Right atrium auricular region (tissue), 2 donors: ENCODE measurements around the gene FGF18. TPM values are rescaled to one million over a fixed set of nuclear protein-coding genes. Genes with fewer than 3 reads are reported as not detected.
"Not testable (repeated sequence)": the region's sequence is repeated elsewhere in the genome, so short reads cannot be mapped to it uniquely, and the experiment has no call there.

ENCODE experiments used
- DNase-seq: peaks from one replicate; pipeline ENCODE4 v3.0.0-alpha.2; 2019; ENCODE audit warnings: low spot score
- H3K27ac ChIP-seq, 2 donors: fragments of 200-600 bp; sonication (generic); 1 replicate in 1 of 2; 2 replicates in 1 of 2; pipeline ENCODE4 v1.5.1; 2016 to 2019
- H3K27me3 ChIP-seq, 2 donors: fragments of 200-600 bp; sonication (generic); one replicate each; pipeline versions ENCODE4 v1.5.1 to v1.6.0; 2017 to 2019
- H3K36me3 ChIP-seq: fragments of 200-600 bp; sonication (generic); one replicate; pipeline ENCODE4 v1.5.1; 2016
- H3K4me1 ChIP-seq, 2 donors: fragments of 200-600 bp; sonication (generic); one replicate each; pipeline versions ENCODE4 v1.5.1 to v1.6.0; 2017 to 2019
- H3K4me3 ChIP-seq, 2 donors: fragments of 200-600 bp; sonication (generic); 1 replicate in 1 of 2; 2 replicates in 1 of 2; pipeline ENCODE4 v1.5.1; 2017 to 2019; ENCODE audit warnings: mild to moderate bottlenecking in 1 of 2, moderate library complexity in 1 of 2
- H3K9me3 ChIP-seq, 2 donors: fragments of 200-600 bp; sonication (generic); one replicate each; pipeline ENCODE4 v1.5.1; 2019
- total RNA-seq, 2 donors: library from RNA; depleted of rRNA; stranded (reverse); fragments of >200 nt; gene quantifications; one replicate each; pipeline ENCODE4 v1.1.0, GENCODE V29; 2016
- TF ChIP-seq, protein P1 (sequence below), 2 donors: fragments of 200-600 bp; sonication (generic); IDR thresholded peaks; one replicate each; pipeline ENCODE4 v1.5.1; 2019; ENCODE audit warnings: antibody characterized with exemption in 2 of 2

FGF18 gene
- total RNA-seq, 2 donors from 2014 or later, result 2.2 to 2.7 TPM

DNA sequence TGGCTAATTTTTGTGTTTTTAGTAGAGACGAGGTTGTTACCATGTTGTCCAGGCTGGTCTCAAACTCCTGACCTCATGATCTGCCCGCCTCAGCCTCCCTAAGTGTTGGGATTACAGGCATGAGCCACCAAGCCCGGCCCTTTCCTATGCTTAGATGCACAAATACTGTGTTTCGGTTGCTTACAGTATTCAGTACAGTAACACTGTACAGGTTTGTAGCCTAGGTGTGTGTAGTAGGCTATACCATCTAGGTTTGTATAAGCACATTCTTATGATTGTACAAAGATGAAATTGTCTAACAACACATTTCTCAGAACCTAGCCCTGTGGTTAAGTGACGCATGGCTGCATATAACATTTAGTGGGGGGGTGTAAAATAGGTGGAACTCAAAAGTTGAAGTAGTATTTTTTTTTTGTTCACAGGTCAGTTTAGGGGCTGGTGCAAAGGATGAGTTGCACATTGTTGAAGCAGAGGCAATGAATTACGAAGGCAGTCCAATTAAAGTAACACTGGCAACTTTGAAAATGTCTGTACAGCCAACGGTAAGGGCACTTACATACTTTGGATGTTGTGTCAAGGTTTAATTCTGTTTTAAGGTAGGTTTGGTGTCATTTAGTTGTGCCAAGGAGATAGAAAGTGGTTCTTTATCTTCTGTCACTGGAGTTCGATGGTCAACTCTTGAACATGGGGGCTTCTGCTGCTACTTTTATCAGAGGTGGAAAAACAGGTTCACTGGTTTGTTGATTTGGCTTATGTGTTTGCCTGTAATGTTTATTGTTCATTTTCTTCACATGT lies 28.4 kb upstream of the FGF18 start:
- peaks cover 58% of the 10 kb centered on the region for H3K36me3 ChIP-seq

DNA sequence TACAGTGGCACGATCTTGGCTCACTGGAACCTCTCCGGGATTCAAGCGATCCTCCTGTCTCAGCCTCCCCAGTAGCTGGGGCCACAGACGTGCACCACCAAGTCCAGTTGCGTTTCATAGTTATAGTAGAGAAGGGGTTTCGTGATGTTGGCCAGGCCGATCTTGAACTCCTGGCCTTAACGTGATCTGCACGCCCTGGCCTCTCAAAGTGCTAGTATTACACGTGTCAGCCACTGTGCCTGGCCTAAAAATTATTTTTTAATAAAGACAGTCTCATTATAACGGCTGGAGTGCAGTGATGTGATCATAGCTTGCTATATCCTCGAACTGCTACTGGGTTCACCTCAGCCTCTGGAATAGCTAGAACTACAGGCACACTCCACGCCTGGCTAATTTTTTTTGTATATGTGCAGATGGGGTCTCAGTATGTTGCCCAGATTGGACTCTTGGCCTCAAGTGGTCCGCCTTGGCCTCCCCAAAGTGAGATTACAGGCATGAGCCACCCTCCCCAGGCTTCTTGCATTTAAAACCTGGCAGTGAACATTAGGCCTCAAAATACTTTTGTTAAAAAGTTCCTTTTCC lies 27.4 kb upstream of the FGF18 start:
- DNase-seq, result no peak
- peaks cover 0 to 54% of the 10 kb centered on the region in 2 donors for H3K4me1 ChIP-seq
- no peaks in the 10 kb centered on the region for H3K9me3 ChIP-seq
- TF ChIP-seq, protein P1, sequence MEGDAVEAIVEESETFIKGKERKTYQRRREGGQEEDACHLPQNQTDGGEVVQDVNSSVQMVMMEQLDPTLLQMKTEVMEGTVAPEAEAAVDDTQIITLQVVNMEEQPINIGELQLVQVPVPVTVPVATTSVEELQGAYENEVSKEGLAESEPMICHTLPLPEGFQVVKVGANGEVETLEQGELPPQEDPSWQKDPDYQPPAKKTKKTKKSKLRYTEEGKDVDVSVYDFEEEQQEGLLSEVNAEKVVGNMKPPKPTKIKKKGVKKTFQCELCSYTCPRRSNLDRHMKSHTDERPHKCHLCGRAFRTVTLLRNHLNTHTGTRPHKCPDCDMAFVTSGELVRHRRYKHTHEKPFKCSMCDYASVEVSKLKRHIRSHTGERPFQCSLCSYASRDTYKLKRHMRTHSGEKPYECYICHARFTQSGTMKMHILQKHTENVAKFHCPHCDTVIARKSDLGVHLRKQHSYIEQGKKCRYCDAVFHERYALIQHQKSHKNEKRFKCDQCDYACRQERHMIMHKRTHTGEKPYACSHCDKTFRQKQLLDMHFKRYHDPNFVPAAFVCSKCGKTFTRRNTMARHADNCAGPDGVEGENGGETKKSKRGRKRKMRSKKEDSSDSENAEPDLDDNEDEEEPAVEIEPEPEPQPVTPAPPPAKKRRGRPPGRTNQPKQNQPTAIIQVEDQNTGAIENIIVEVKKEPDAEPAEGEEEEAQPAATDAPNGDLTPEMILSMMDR (IDR thresholded peaks at IDR 0.05), result no peak
- no peak overlapping the region for H3K4me3 ChIP-seq
- no peak overlapping the region for H3K27ac ChIP-seq
- peaks cover 67% of the 10 kb centered on the region for H3K36me3 ChIP-seq
- no peaks in the 10 kb centered on the region for H3K27me3 ChIP-seq

More for the DNA sequence above, 28.4 kb upstream of the FGF18 start:
- H3K9me3 ChIP-seq, result no peaks in the 10 kb centered on the region
- TF ChIP-seq, protein P1 (IDR thresholded peaks at IDR 0.05), result no peak
- H3K4me1 ChIP-seq, result peaks cover 0 to 56% of the 10 kb centered on the region in 2 donors
- no peak overlapping the region for H3K27ac ChIP-seq
- no peaks in the 10 kb centered on the region for H3K27me3 ChIP-seq
- no peak overlapping the region for H3K4me3 ChIP-seq
- DNase-seq, result no peak

DNA sequence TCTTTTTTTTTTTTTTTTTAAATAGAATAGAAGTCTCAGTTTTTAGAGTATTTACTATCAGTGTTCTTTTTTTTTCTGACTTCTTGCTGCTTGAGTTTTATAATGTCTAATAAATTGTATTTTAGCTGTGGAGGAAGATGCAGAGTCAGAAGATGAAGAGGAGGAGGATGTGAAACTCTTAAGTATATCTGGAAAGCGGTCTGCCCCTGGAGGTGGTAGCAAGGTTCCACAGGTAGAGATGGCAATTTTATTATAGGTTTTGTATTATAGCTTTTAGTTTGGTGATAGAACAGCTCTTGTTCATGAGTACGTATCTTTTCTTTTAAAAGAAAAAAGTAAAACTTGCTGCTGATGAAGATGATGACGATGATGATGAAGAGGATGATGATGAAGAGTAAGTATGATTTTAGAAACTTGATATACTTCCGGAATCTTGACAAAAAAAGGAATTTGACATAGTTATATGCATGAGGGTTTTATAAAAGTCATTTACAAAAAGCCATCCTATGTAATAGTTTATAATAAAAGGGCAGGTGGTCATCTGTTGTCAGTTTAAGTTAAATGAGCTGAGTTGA lies 26.8 kb upstream of the FGF18 start:
- Histone ChIP-seq H3K27me3 (no peaks in the 10 kb centered on the region), H3K9me3 (no peaks in the 10 kb centered on the region), H3K4me3 (no peak overlapping the region), H3K36me3 (peaks cover 73% of the 10 kb centered on the region), H3K27ac (no peak overlapping the region), H3K4me1 (peaks cover 0 to 56% of the 10 kb centered on the region in 2 donors)
- no peak for DNase-seq
- TF ChIP-seq, protein P1 (IDR thresholded peaks at IDR 0.05), result no peak

DNA sequence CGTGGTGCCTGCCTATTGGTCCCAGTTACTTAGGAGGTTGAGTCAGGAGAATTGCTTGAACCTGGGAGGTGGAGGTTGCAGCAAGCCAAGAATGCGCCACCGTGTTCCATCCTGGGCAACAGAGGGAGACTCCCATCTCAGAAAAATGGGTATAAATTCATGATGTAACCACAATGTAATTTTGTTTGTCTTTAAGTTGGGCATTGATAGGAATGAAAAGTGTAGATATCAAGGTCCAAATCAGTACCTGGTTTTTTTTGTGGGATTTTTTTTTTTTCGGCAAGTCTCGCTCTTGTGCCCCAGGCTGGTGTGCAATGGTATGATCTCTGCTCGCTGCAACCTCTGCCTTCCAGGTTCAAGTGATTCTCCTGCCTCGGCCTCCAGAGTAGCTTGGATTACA lies 24.4 kb upstream of the FGF18 start:
- Histone ChIP-seq H3K4me1 (peaks cover 0 to 41% of the 10 kb centered on the region in 2 donors), H3K9me3 (no peaks in the 10 kb centered on the region), H3K36me3 (peaks cover 95% of the 10 kb centered on the region), H3K27me3 (no peaks in the 10 kb centered on the region), H3K27ac (no peak overlapping the region), H3K4me3 (no peak overlapping the region)
- TF ChIP-seq, protein P1 (IDR thresholded peaks at IDR 0.05), result no peak
- no peak for DNase-seq

DNA sequence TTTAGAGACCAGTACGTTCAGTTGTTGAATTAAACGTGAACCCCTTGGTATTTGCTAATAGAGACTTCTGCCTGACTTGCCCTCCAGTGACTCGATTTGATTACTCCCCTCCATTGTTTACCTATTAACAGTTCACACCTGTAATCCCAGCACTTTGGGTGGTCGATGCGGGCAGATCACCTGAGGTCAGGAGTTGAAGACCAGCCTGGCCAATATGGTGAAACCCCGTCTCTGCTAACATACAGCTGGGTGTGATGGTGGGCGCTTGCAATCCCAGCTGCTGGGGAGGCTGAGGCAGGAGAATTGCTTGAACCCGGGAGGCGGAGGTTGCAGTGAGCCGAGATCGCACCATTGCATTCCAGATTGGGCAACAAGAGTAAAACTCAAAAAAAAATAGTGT lies 22.9 kb upstream of the FGF18 start:
- H3K27me3 ChIP-seq, H3K9me3 ChIP-seq, DNase-seq, H3K27ac ChIP-seq, H3K4me3 ChIP-seq: not testable (repeated sequence)
- peaks cover 97% of the 10 kb centered on the region for H3K36me3 ChIP-seq
- peaks cover 0 to 26% of the 10 kb centered on the region in 2 donors for H3K4me1 ChIP-seq

DNA sequence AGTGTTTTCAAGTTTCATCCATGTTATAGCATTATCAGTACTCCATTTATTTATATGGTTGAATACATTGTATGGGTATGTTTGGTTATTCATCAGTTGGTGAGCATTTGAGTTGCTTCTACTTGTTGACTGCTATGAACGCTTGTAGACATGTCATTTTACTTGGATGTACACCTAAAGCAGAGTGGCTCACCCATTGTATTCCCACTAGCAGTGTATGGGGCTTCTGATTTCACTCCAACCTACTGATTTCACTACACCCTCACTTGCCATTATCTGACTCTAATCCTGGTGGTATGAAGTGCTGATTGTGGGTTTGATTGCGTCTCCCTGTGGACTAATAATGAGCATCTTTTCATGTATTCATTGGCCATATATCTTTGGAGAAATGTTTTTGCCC lies 22.3 kb upstream of the FGF18 start:
- TF ChIP-seq, protein P1 (IDR thresholded peaks at IDR 0.05), result no peak
- no peak overlapping the region for H3K27ac ChIP-seq

More for the DNA sequence above, 22.3 kb upstream of the FGF18 start:
- peaks cover 94% of the 10 kb centered on the region for H3K36me3 ChIP-seq
- peaks cover 0 to 20% of the 10 kb centered on the region in 2 donors for H3K4me1 ChIP-seq
- no peak overlapping the region for H3K4me3 ChIP-seq
- DNase-seq, result no peak
- no peaks in the 10 kb centered on the region for H3K27me3 ChIP-seq
- no peaks in the 10 kb centered on the region for H3K9me3 ChIP-seq
